Measurements from ENCODE around the gene TNN.

DNA sequence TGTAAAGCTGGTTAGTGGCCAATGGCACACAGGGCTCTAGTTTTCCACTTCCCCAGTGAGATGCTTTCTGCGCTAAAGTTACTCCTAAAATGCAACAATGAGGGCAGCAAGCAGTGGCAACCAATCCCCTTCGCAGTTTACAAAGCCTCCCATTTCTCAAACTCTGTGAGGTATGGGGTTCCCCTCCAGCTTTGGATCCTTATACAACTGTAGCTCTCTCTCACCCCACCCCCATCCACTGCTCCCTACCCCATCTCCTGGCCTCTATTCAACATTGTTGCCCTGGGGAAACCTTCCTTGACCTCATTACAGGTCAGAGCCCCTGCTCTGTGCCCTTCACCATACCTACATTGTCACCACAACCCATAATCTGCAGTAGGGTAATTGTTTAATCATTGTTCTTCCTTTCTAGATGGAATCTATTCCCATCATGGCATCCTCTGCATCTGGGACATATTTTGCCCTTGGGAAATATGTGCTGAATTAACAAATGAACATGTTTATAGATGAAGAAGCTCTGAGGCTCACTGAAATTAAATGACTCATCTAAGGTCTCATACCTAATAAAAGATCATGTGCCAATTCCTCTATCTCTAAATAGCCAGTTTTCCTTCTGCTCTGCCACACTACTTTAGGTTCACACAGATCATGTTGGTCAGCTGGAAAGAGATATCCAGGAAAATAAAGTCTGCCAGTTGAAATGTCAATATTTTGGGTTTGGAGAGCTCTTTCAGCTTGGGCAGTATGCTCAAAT is 112.4 kb downstream of the TNN start:
- TF ChIP-seq, protein P1, sequence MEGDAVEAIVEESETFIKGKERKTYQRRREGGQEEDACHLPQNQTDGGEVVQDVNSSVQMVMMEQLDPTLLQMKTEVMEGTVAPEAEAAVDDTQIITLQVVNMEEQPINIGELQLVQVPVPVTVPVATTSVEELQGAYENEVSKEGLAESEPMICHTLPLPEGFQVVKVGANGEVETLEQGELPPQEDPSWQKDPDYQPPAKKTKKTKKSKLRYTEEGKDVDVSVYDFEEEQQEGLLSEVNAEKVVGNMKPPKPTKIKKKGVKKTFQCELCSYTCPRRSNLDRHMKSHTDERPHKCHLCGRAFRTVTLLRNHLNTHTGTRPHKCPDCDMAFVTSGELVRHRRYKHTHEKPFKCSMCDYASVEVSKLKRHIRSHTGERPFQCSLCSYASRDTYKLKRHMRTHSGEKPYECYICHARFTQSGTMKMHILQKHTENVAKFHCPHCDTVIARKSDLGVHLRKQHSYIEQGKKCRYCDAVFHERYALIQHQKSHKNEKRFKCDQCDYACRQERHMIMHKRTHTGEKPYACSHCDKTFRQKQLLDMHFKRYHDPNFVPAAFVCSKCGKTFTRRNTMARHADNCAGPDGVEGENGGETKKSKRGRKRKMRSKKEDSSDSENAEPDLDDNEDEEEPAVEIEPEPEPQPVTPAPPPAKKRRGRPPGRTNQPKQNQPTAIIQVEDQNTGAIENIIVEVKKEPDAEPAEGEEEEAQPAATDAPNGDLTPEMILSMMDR (IDR thresholded peaks at IDR 0.05): no peak
- TF ChIP-seq POLR2A (IDR thresholded peaks at IDR 0.05) (no peak), POLR2AphosphoS5 (IDR thresholded peaks at IDR 0.05) (no peak)
